SU-DHL-6 (cell line): ENCODE data around the gene PSMA8.

ENCODE experiments used
- EZH2phosphoT487 ChIP-seq: fragments of 200-600 bp; sonication (generic), shearing (Covaris generic); conservative IDR thresholded peaks from 2 replicates; pipeline ENCODE4 v1.6.1; 2018; ENCODE audit warnings: mild to moderate bottlenecking, antibody characterized with exemption, low read length, moderate library complexity, mixed read lengths
- TF ChIP-seq, protein P1 (sequence below): fragments of 200-600 bp; sonication (generic); IDR thresholded peaks from one replicate; pipeline ENCODE4 v1.5.1; 2017; ENCODE audit warnings: antibody characterized with exemption, mild to moderate bottlenecking, low read length, moderate library complexity; ENCODE audit not compliant: insufficient read depth, poor library complexity, severe bottlenecking

DNA sequence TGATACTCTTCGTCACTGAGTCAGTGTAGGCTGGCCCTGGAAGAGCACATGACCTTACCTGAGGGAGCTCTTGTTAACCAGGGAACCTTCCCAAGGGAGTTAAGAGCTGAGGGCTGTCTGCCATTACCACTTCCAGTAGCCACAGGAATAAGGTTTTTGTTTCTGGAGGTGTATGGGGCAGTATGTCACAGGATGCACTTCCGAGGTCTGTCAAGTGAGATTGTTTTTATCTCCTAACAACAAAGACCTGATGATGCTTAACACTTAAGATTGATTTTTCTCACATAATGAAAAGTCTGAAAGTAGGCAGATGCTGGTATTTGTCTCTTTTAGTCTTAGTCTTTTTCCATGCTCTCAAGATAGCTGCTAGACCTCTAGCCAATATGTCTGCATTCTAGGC, 41.8 kb downstream of the PSMA8 start:
- TF ChIP-seq, protein P1, sequence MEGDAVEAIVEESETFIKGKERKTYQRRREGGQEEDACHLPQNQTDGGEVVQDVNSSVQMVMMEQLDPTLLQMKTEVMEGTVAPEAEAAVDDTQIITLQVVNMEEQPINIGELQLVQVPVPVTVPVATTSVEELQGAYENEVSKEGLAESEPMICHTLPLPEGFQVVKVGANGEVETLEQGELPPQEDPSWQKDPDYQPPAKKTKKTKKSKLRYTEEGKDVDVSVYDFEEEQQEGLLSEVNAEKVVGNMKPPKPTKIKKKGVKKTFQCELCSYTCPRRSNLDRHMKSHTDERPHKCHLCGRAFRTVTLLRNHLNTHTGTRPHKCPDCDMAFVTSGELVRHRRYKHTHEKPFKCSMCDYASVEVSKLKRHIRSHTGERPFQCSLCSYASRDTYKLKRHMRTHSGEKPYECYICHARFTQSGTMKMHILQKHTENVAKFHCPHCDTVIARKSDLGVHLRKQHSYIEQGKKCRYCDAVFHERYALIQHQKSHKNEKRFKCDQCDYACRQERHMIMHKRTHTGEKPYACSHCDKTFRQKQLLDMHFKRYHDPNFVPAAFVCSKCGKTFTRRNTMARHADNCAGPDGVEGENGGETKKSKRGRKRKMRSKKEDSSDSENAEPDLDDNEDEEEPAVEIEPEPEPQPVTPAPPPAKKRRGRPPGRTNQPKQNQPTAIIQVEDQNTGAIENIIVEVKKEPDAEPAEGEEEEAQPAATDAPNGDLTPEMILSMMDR = no peak
- no peak for TF ChIP-seq EZH2phosphoT487
